Measurements from ENCODE around the gene PLD2.

The PLD2 gene

DNA sequence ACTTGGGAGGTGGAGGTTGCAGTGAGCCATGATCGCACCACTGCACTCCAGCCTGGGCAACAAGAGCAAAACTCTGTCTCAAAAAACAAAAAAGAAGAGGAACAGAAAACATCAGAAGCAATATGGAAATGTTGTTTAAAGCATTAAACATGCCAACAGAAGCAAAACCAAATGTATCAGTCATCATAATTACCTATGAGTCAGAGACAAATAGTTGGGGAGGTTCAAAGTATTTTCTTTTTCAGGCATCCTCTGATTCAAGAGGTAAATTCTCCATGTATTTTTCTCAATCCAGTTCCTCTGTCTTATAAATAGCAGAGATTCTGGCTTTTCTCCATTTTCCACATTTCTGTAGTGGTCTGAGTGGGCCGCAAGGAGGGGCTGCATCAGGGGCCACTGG is 37.3 kb upstream of the PLD2 start:
- Histone ChIP-seq H3K4me1 (ENCODE audit: control insufficient read depth, insufficient read depth, low read length) (no peaks in the 10 kb centered on the region), H3K36me3 (ENCODE audit: control insufficient read depth in 2 of 2, insufficient read depth in 1 of 2, low read length in 2 of 2) (no peaks in the 10 kb centered on the region), H3K9me3 (ENCODE audit: control insufficient read depth, insufficient read depth, low read depth, low read length) (no peaks in the 10 kb centered on the region), H3K4me3 (ENCODE audit: low read depth, low read length) (no peak overlapping the region), H3K27ac (ENCODE audit: extremely low read depth, low read depth, low read length) (no peak overlapping the region)
- ChIA-PET CTCF (interaction anchor here (0.7 kb wide), 1 partner anchor 37 kb away, joined by 3 read pairs; no protein-coding TSS in a partner anchor), POLR2A (no interaction called here)
- no peak for TF ChIP-seq KLF10 (tag by site-specific recombination; IDR thresholded peaks at IDR 0.05)
- TF ChIP-seq, protein P1, sequence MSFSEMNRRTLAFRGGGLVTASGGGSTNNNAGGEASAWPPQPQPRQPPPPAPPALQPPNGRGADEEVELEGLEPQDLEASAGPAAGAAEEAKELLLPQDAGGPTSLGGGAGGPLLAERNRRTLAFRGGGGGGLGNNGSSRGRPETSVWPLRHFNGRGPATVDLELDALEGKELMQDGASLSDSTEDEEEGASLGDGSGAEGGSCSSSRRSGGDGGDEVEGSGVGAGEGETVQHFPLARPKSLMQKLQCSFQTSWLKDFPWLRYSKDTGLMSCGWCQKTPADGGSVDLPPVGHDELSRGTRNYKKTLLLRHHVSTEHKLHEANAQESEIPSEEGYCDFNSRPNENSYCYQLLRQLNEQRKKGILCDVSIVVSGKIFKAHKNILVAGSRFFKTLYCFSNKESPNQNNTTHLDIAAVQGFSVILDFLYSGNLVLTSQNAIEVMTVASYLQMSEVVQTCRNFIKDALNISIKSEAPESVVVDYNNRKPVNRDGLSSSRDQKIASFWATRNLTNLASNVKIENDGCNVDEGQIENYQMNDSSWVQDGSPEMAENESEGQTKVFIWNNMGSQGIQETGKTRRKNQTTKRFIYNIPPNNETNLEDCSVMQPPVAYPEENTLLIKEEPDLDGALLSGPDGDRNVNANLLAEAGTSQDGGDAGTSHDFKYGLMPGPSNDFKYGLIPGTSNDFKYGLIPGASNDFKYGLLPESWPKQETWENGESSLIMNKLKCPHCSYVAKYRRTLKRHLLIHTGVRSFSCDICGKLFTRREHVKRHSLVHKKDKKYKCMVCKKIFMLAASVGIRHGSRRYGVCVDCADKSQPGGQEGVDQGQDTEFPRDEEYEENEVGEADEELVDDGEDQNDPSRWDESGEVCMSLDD (tag by site-specific recombination; IDR thresholded peaks at IDR 0.05), result no peak
- no peak for TF ChIP-seq ZNF169 (tag by site-specific recombination; IDR thresholded peaks at IDR 0.05)
- TF ChIP-seq GFI1B (tag by site-specific recombination; IDR thresholded peaks at IDR 0.05), result no peak
- TF ChIP-seq, protein P2, sequence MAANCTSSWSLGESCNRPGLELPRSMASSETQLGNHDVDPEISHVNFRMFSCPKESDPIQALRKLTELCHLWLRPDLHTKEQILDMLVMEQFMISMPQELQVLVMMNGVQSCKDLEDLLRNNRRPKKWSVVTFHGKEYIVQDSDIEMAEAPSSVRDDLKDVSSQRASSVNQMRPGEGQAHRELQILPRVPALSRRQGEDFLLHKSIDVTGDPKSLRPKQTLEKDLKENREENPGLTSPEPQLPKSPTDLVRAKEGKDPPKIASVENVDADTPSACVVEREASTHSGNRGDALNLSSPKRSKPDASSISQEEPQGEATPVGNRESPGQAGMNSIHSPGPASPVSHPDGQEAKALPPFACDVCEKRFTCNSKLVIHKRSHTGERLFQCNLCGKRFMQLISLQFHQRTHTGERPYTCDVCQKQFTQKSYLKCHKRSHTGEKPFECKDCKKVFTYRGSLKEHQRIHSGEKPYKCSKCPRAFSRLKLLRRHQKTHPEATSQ (tag by site-specific recombination; IDR thresholded peaks at IDR 0.05), result no peak
- TF ChIP-seq, protein P3, sequence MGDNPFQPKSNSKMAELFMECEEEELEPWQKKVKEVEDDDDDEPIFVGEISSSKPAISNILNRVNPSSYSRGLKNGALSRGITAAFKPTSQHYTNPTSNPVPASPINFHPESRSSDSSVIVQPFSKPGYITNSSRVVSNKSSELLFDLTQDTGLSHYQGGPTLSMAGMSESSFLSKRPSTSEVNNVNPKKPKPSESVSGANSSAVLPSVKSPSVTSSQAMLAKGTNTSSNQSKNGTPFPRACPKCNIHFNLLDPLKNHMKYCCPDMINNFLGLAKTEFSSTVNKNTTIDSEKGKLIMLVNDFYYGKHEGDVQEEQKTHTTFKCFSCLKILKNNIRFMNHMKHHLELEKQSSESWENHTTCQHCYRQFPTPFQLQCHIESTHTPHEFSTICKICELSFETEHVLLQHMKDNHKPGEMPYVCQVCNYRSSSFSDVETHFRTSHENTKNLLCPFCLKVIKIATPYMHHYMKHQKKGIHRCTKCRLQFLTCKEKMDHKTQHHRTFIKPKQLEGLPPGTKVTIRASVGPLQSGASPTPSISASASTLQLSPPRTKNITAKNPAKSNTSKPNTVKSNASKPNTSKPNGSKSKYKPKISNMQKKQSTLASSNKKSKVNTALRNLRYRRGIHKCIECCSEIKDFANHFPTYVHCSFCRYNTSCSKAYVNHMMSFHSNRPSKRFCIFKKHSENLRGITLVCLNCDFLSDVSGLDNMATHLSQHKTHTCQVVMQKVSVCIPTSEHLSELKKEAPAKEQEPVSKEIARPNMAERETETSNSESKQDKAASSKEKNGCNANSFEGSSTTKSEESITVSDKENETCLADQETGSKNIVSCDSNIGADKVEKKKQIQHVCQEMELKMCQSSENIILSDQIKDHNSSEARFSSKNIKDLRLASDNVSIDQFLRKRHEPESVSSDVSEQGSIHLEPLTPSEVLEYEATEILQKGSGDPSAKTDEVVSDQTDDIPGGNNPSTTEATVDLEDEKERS (tag by site-specific recombination; IDR thresholded peaks at IDR 0.05), result no peak
- no peak for TF ChIP-seq KLF16 (tag by site-specific recombination; IDR thresholded peaks at IDR 0.05)
- no peak for TF ChIP-seq BCL11B (tag by site-specific recombination; IDR thresholded peaks at IDR 0.05; ENCODE audit: low read depth)
- TF ChIP-seq ZNF596 (tag by site-specific recombination; IDR thresholded peaks at IDR 0.05), result no peak
- TF ChIP-seq, protein P4, sequence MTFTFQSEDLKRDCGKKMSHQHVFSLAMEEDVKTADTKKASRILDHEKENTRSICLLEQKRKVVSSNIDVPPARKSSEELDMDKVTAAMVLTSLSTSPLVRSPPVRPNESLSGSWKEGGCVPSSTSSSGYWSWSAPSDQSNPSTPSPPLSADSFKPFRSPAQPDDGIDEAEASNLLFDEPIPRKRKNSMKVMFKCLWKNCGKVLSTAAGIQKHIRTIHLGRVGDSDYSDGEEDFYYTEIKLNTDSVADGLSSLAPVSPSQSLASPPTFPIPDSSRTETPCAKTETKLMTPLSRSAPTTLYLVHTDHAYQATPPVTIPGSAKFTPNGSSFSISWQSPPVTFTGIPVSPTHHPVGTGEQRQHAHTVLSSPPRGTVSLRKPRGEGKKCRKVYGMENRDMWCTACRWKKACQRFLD (tag by site-specific recombination; IDR thresholded peaks at IDR 0.05), result no peak
- no peak for TF ChIP-seq ZNF558 (tag by site-specific recombination; IDR thresholded peaks at IDR 0.05)
- TF ChIP-seq ZNF266 (tag by site-specific recombination; IDR thresholded peaks at IDR 0.05; ENCODE audit: low read depth), result no peak
- TF ChIP-seq, protein P5, sequence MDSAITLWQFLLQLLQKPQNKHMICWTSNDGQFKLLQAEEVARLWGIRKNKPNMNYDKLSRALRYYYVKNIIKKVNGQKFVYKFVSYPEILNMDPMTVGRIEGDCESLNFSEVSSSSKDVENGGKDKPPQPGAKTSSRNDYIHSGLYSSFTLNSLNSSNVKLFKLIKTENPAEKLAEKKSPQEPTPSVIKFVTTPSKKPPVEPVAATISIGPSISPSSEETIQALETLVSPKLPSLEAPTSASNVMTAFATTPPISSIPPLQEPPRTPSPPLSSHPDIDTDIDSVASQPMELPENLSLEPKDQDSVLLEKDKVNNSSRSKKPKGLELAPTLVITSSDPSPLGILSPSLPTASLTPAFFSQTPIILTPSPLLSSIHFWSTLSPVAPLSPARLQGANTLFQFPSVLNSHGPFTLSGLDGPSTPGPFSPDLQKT (IDR thresholded peaks at IDR 0.05; ENCODE audit: borderline replicate concordance, low read depth, low read length), result no peak
- no peak for TF ChIP-seq ZNF37A (tag by site-specific recombination; IDR thresholded peaks at IDR 0.05)

DNA sequence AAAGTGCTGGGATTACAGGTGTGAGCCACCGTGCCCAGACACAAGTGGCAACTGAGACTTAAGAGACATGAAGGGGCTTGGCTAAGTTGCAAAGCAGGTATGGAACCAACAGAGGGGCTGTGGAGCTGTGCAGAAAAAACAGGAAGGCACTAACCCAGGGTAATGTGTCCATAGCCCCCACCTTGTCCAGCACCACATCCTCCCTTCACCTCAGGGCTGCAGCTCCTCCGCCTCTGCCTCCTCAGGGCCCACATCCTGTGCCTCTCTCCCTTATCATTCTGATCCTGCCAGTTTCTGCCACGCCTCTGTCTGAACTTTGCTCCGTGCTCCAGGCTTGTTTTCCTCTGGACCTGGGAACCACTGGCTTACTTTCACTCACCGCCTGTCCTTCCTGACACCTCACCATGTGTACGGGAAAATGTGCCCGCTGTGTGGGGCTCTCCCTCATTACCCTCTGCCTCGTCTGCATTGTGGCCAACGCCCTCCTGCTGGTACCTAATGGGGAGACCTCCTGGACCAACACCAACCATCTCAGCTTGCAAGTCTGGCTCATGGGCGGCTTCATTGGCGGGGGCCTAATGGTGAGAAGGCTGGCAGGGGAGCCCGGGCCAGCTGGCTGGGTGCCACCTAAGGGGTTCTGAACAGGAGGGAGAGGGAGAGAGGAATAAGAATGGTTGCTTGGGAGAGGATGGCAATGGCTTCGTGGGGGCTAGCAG is 35.3 kb upstream of the PLD2 start, which contains the start of gene TM4SF5:
TM4SF5 (plus strand) TSS at position 368 of the 716 bp plus-strand sequence; CDS start at position 405, 37 bp downstream.
- H3K9me3 ChIP-seq (ENCODE audit: control insufficient read depth, insufficient read depth, low read depth, low read length), result no peaks in the 10 kb centered on the region
- no peak within 1 kb of the TSS for H3K27ac ChIP-seq (ENCODE audit: extremely low read depth, low read depth, low read length)
- H3K36me3 ChIP-seq (ENCODE audit: control insufficient read depth in 2 of 2, insufficient read depth in 1 of 2, low read length in 2 of 2), result no peaks in the 10 kb centered on the region
- POLR2A ChIA-PET, result no interaction called here
- H3K4me1 ChIP-seq (ENCODE audit: control insufficient read depth, insufficient read depth, low read length), result no peaks in the 10 kb centered on the region
- TF ChIP-seq, protein P6, sequence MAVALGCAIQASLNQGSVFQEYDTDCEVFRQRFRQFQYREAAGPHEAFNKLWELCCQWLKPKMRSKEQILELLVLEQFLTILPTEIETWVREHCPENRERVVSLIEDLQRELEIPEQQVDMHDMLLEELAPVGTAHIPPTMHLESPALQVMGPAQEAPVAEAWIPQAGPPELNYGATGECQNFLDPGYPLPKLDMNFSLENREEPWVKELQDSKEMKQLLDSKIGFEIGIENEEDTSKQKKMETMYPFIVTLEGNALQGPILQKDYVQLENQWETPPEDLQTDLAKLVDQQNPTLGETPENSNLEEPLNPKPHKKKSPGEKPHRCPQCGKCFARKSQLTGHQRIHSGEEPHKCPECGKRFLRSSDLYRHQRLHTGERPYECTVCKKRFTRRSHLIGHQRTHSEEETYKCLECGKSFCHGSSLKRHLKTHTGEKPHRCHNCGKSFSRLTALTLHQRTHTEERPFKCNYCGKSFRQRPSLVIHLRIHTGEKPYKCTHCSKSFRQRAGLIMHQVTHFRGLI (tag by site-specific recombination; IDR thresholded peaks at IDR 0.05), result 0 out of 2 replicates have a peak, but pooled peaks have one; percentile 20
- no peak for TF ChIP-seq ZBTB20 (tag by site-specific recombination; IDR thresholded peaks at IDR 0.05)
- TF ChIP-seq ZIC2 (tag by site-specific recombination; IDR thresholded peaks at IDR 0.05), result peak; percentile 86
- CTCF ChIA-PET, result interaction anchor here (0.7 to 2.0 kb wide), 3 partner anchors 11 to 20 kb away, joined by 3 to 9 read pairs (median 4); no protein-coding TSS in a partner anchor
- H3K4me3 ChIP-seq (ENCODE audit: low read depth, low read length), result no peak within 1 kb of the TSS

Measured in HEK293 (cell line).